HepG2 (cell line): ENCODE data around the gene GPR137. TPM values are rescaled to one million over a fixed set of nuclear protein-coding genes. Genes with fewer than 3 reads are reported as not detected.
A peak's percentile ranks its signal among the peaks of the same experiment; 100 is the strongest.

Experiments
- ARNTL ChIP-seq: sonication (generic); formaldehyde crosslinking; IDR thresholded peaks from 2 replicates; pipeline ENCODE4 v1.4.0; 2020; ENCODE audit warnings: mild to moderate bottlenecking, missing genetic modification reagents
- CC2D1A ChIP-seq: sonication (generic); formaldehyde crosslinking; IDR thresholded peaks from 2 replicates; pipeline ENCODE4 v1.8.1; 2023; ENCODE audit warnings: mild to moderate bottlenecking, missing genetic modification reagents
- DMTF1 ChIP-seq: sonication (generic); formaldehyde crosslinking; IDR thresholded peaks from 2 replicates; pipeline ENCODE4 v1.4.0; 2020; ENCODE audit warnings: mild to moderate bottlenecking, missing genetic modification reagents
- ELF1 ChIP-seq: sonication (generic); formaldehyde crosslinking; IDR thresholded peaks from 2 replicates; pipeline ENCODE4 v1.4.0; 2020; ENCODE audit warnings: missing genetic modification reagents
- GABPA ChIP-seq, 2 experiments: IDR thresholded peaks; 2 replicates each; pipeline ENCODE4 v1.6.1; 2011 to 2016; ENCODE audit warnings: low read depth in 2 of 2, low read length in 1 of 2, missing biosample characterization in 1 of 2, missing genetic modification characterization in 1 of 2
- HNF4G ChIP-seq, 2 experiments: sonication (generic) in 1 of 2; formaldehyde crosslinking in 1 of 2; IDR thresholded peaks; 2 replicates each; pipeline versions ENCODE4 v1.4.0 to v1.6.1; 2011 to 2020; ENCODE audit warnings: borderline replicate concordance in 2 of 2, low read depth in 2 of 2, mild to moderate bottlenecking in 2 of 2, low read length in 1 of 2, missing genetic modification reagents in 1 of 2, moderate library complexity in 1 of 2
- MAX ChIP-seq: IDR thresholded peaks from 2 replicates; pipeline ENCODE4 v1.6.1; 2012; ENCODE audit warnings: inconsistent platforms
- RAD21 ChIP-seq: fragments of 450-650 bp; formaldehyde crosslinking; IDR thresholded peaks from 2 replicates; pipeline ENCODE4 v1.5.0; 2020; ENCODE audit warnings: mild to moderate bottlenecking
- SATB2 ChIP-seq: sonication (generic); formaldehyde crosslinking; IDR thresholded peaks from 2 replicates; pipeline ENCODE4 v1.5.0; 2020; ENCODE audit warnings: missing genetic modification reagents
- SKI ChIP-seq: fragments of 450-650 bp; IDR thresholded peaks from one replicate; pipeline ENCODE4 v1.6.1; 2018; ENCODE audit warnings: mild to moderate bottlenecking; ENCODE audit not compliant: partially characterized antibody
- TBP ChIP-seq: sonication (generic); formaldehyde crosslinking; IDR thresholded peaks from 2 replicates; pipeline ENCODE4 v1.5.0; 2020; ENCODE audit warnings: missing genetic modification reagents
- ZBTB34 ChIP-seq: sonication (generic); formaldehyde crosslinking; IDR thresholded peaks from 2 replicates; pipeline ENCODE4 v1.8.0; 2022; ENCODE audit warnings: mild to moderate bottlenecking, missing genetic modification reagents
- ZKSCAN8 ChIP-seq: IDR thresholded peaks from 2 replicates; pipeline ENCODE4 v1.6.1; 2016; ENCODE audit warnings: borderline replicate concordance, missing genetic modification reagents, missing compliant biosample characterization
- ZNF276 ChIP-seq: sonication (generic); formaldehyde crosslinking; IDR thresholded peaks from 2 replicates; pipeline ENCODE4 v1.4.0; 2020; ENCODE audit warnings: mild to moderate bottlenecking, low read depth, missing genetic modification reagents
- ZNF292 ChIP-seq: sonication (generic); formaldehyde crosslinking; IDR thresholded peaks from 2 replicates; pipeline ENCODE4 v1.8.1; 2022; ENCODE audit warnings: mild to moderate bottlenecking, low read depth, missing genetic modification reagents, borderline replicate concordance
- ZNF335 ChIP-seq: sonication (generic); formaldehyde crosslinking; IDR thresholded peaks from 2 replicates; pipeline ENCODE4 v1.4.0; 2020; ENCODE audit warnings: missing genetic modification reagents
- ZNF33B ChIP-seq: sonication (generic); formaldehyde crosslinking; IDR thresholded peaks from 2 replicates; pipeline ENCODE4 v1.5.1; 2020; ENCODE audit warnings: mild to moderate bottlenecking, missing genetic modification reagents
- ZNF552 ChIP-seq: sonication (generic); formaldehyde crosslinking; IDR thresholded peaks from 2 replicates; pipeline ENCODE4 v1.9.0; 2022; ENCODE audit warnings: missing genetic modification reagents, mild to moderate bottlenecking, borderline replicate concordance
- ZNF768 ChIP-seq: sonication (generic); formaldehyde crosslinking; IDR thresholded peaks from 2 replicates; pipeline ENCODE4 v1.4.0; 2020; ENCODE audit warnings: missing genetic modification reagents
- polyA plus RNA-seq, 8 experiments: library from polyadenylated mRNA; depleted of rRNA in 3 of 8; stranded (reverse) in 7 of 8; unstranded in 1 of 8; fragments of >200 nt; fragmentation: Illumina TruSeq in 4 of 8; extraction: Trizol in 4 of 8; gene quantifications; 2 replicates each; pipeline versions ENCODE4 v1.2.1 to v1.2.3, GENCODE V29; 2011 to 2016; ENCODE audit warnings: low read depth in 4 of 8, missing spikeins in 1 of 8, mixed read lengths in 1 of 8; ENCODE audit not compliant: insufficient read depth in 1 of 8
- total RNA-seq, 5 experiments: library from RNA; depleted of rRNA; stranded (reverse); fragments of >200 nt; fragmentation: Illumina TruSeq; extraction: Trizol; gene quantifications; 2 replicates each; pipeline ENCODE4 v1.2.3, GENCODE V29; 2016; ENCODE audit warnings: low read depth in 1 of 5
- TF ChIP-seq, protein P1 (sequence below): sonication (generic); formaldehyde crosslinking; IDR thresholded peaks from 2 replicates; pipeline ENCODE4 v1.9.0; 2021; ENCODE audit warnings: missing genetic modification reagents, mild to moderate bottlenecking, borderline replicate concordance
- TF ChIP-seq, protein P2 (sequence below): sonication (generic); formaldehyde crosslinking; IDR thresholded peaks from 2 replicates; pipeline ENCODE4 v1.4.0; 2020; ENCODE audit warnings: missing genetic modification reagents, borderline replicate concordance

Gene GPR137
- total and polyA plus RNA-seq, 2 of the 13 experiments (the other 11 are each of a cell fraction or from before 2014, with no cell fraction given) = 8.5 to 13.2 TPM

DNA sequence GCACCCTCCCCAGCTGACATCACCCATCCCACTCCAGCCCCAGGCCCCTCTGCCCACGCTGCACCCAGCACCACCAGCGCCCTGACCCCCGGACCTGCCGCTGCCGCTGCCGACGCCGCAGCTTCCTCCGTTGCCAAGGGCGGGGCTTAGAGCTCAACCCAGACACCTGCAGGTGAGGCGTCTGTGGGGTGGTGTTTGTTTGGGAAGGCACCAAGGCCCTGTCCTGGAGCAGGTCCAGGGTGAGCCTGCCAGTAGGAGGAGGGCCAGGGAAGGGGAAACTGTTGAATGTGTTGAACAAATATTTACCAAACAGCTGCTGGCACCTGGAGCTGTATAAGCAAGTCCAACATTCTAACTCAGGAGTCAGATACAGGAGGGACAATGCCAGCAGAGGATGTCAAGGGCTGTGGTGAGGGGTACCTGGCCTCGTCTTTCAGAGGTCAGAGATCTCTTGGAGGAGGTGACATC lies 48.1 kb upstream of the GPR137 start (continued):
- TF ChIP-seq ZBTB34 (no peak), MAX (peak; percentile 65), ZNF33B (CRISPR knock-in tag) (no peak), ZNF276 (CRISPR knock-in tag) (no peak), CC2D1A (CRISPR knock-in tag) (no peak), ARNTL (peak; percentile 78), HNF4G (IDR thresholded peaks at IDR 0.05; ENCODE audit: borderline replicate concordance, low read depth, low read length) (peak; percentile 6; the same call in 1 of the 2 replicates), HNF4G (CRISPR knock-in tag; IDR thresholded peaks at IDR 0.05; ENCODE audit: borderline replicate concordance, low read depth) (no peak), ELF1 (CRISPR knock-in tag) (no peak), TBP (CRISPR knock-in tag) (no peak), ZNF552 (CRISPR knock-in tag) (no peak), ZNF335 (CRISPR knock-in tag) (no peak), DMTF1 (no peak), SKI (peak; percentile 92), RAD21 (CRISPR knock-in tag) (no peak), ZKSCAN8 (no peak), GABPA (IDR thresholded peaks at IDR 0.05; ENCODE audit: low read depth, low read length) (no peak), GABPA (CRISPR knock-in tag; IDR thresholded peaks at IDR 0.05; ENCODE audit: low read depth) (peak; percentile 63), SATB2 (CRISPR knock-in tag) (no peak), ZNF768 (CRISPR knock-in tag) (no peak), ZNF292 (no peak)
- TF ChIP-seq, protein P1, sequence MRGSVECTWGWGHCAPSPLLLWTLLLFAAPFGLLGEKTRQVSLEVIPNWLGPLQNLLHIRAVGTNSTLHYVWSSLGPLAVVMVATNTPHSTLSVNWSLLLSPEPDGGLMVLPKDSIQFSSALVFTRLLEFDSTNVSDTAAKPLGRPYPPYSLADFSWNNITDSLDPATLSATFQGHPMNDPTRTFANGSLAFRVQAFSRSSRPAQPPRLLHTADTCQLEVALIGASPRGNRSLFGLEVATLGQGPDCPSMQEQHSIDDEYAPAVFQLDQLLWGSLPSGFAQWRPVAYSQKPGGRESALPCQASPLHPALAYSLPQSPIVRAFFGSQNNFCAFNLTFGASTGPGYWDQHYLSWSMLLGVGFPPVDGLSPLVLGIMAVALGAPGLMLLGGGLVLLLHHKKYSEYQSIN (CRISPR knock-in tag) = no peak
- TF ChIP-seq, protein P2, sequence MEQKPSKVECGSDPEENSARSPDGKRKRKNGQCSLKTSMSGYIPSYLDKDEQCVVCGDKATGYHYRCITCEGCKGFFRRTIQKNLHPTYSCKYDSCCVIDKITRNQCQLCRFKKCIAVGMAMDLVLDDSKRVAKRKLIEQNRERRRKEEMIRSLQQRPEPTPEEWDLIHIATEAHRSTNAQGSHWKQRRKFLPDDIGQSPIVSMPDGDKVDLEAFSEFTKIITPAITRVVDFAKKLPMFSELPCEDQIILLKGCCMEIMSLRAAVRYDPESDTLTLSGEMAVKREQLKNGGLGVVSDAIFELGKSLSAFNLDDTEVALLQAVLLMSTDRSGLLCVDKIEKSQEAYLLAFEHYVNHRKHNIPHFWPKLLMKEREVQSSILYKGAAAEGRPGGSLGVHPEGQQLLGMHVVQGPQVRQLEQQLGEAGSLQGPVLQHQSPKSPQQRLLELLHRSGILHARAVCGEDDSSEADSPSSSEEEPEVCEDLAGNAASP (CRISPR knock-in tag) = 0 out of 2 replicates have a peak, but pooled peaks have one; percentile 52
